OCI-LY1 (cell line): Measurements from ENCODE around the gene TRAF3IP1.

Experiments
- CTCF ChIP-seq: fragments of 200-600 bp; sonication (generic), shearing (Covaris generic); IDR thresholded peaks from 2 replicates; pipeline ENCODE4 v1.5.1; 2017; ENCODE audit warnings: mild to moderate bottlenecking, antibody characterized with exemption, low read length, moderate library complexity, mixed read lengths
- EZH2 ChIP-seq: fragments of 200-600 bp; sonication (generic), shearing (Covaris generic); IDR thresholded peaks from 2 replicates; pipeline ENCODE4 v1.8.0; 2017; ENCODE audit warnings: borderline replicate concordance, mixed run types, mild to moderate bottlenecking, antibody characterized with exemption, low read length, moderate library complexity, mixed read lengths

- TF ChIP-seq CTCF (no peak), EZH2 (no peak)
Measured at GRCh38 chr2:238313289-238313990, 6.9 kb upstream of the TRAF3IP1 start.
